Activated T-cell treated with anti-CD3 and anti-CD28 coated beads for 24 hours (primary cell): ENCODE measurements around the gene FAM216B.

ENCODE experiments used
- DNase-seq: peaks from one replicate; pipeline ENCODE4 v3.0.0-alpha.2; 2020; ENCODE audit warnings: low read depth

The FAM216B gene

GRCh38 chr13:42836930-42837690 is 55.7 kb downstream of the FAM216B start:
- no peak for DNase-seq
